ENCODE data around the gene GIT2.
A peak's percentile ranks its signal among the peaks of the same experiment; 100 is the strongest.

The GIT2 gene

GRCh38 chr12:109885616-109886015 lies 110.6 kb downstream of the GIT2 start:
- no peak for DNase-seq

DNA sequence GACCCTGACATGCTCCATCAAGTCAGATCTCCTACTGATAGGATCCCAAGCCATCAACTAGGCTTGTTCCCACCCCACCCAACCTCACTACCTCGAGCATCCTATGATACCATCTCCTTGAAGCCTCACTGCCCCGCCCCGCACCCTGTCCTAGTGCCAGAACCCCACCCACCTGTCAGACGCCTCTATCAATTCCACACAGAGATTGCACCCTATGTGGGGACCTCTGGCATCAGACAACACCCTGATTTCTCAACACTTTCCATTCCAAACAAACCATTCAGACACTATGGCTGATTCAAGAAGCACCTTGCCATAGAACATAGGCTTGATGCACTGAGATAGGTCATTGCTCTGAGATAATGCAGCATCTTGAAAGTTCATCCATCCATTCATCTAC lies 112.7 kb downstream of the GIT2 start:
- DNase-seq: no peak

- DNase-seq: no peak
Measured at GRCh38 chr12:109881752-109882151, 114.4 kb downstream of the GIT2 start.

DNA sequence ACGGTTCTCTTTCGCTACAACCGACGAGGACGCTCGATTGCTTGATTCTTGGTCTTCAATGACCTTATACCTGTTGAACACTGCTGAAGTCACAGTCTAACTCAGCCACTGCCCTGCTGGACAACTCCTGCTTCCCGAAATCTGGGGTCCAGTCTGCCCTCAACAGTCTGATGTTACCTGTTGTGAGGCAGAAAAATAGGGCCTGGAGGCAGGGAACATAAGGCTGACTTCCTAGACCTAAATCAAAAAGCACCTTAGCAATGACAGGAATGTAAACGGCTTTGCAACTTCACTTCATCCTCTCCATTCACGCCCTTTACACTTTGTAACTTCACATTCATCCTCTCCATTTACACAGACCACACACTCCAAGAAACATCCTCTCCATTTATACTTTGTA lies 115.2 kb downstream of the GIT2 start:
- DNase-seq: no peak

DNA sequence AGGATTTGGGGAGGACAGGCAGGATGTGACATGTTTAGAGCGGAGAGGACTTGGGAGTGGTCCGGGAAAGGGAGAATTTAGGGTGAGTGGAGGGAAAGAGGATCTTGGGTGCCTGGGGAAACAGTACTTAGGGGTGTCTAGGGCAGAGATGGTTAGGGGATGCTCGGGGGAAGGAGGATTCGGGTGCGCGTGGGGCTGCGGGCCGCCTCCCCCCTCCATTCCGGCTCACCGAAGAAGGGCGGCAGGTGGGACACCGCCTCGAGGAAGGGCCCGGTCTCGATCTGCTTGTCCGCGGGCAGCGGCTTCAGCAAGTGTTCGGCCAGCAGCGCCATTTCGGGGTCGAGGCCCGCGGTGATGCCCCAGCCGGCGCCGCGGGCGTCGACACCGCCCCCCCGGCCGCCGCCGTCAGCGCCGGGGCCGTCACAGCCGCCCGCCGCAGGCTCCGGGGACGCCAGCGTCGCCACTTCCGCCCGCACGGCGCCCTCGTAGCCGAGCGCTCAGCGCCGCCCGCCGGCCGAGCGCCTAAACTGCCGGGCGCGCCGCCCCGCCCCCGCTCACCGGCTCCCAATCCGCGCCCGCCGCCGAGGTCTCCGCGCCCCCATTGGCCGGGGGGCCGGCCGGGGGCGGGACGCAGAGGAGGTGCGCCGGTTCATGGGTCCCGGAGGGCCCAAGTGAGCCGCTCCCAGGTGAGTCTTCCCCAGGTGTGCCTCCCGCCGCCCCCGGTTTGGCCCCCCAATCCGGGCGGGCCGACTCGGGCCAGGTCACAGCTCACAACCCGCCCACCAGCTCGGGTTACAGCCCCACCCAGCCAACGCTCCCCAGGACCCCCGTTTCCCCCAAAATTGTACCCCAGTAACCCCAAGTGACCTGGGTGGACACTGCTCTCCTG lies 115.9 kb downstream of the GIT2 start, which contains the start of gene GLTP:
TSS of gene GLTP (minus strand) at position 499 of the 889 bp plus-strand sequence. CDS start at position 332, 167 bp downstream.
- peak; percentile 85 to 96 for DNase-seq
